ENCODE results near the gene UGT2A1. TPM values are rescaled to one million over a fixed set of nuclear protein-coding genes. Genes with fewer than 3 reads are reported as not detected.

The UGT2A1 gene
- not detected for total RNA-seq
- long read RNA-seq, result 0 reads

DNA sequence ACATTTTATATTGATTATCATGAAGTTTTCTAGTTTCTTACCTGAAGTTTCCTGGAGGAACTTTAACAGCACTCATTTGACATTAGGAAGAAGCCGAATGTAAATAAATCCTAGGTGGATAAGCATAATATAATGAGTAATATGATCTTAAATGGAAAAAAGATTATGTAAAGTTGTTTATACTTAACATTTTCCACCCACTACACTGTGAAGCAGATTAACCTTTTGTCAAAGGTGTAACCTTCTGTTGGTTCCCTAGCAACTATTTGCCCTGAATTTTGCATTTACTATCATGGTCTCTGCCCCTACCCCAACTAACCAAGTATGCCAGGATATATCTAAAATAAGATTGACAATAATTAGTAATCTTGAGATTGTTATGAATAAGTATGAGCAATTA lies at the start of gene UGT2A1:
UGT2A1 (minus strand) TSS at position 101 of the 400 bp plus-strand sequence. CDS start 5,603 bp downstream, outside the sequence.
- Histone ChIP-seq H3K4me3 (no peak within 1 kb of the TSS), H3K4me1 (no peaks in the 10 kb centered on the region), H3K27ac (no peak within 1 kb of the TSS), H3K9me3 (no peaks in the 10 kb centered on the region), H3K27me3 (no peaks in the 10 kb centered on the region), H3K36me3 (no peaks in the 10 kb centered on the region)
- ATAC-seq (no peak), DNase-seq (no peak)
- TF ChIP-seq, protein P1, sequence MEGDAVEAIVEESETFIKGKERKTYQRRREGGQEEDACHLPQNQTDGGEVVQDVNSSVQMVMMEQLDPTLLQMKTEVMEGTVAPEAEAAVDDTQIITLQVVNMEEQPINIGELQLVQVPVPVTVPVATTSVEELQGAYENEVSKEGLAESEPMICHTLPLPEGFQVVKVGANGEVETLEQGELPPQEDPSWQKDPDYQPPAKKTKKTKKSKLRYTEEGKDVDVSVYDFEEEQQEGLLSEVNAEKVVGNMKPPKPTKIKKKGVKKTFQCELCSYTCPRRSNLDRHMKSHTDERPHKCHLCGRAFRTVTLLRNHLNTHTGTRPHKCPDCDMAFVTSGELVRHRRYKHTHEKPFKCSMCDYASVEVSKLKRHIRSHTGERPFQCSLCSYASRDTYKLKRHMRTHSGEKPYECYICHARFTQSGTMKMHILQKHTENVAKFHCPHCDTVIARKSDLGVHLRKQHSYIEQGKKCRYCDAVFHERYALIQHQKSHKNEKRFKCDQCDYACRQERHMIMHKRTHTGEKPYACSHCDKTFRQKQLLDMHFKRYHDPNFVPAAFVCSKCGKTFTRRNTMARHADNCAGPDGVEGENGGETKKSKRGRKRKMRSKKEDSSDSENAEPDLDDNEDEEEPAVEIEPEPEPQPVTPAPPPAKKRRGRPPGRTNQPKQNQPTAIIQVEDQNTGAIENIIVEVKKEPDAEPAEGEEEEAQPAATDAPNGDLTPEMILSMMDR (IDR thresholded peaks at IDR 0.05), result no peak
- intact Hi-C loops (cut with DNase I), result no loop called here

DNA sequence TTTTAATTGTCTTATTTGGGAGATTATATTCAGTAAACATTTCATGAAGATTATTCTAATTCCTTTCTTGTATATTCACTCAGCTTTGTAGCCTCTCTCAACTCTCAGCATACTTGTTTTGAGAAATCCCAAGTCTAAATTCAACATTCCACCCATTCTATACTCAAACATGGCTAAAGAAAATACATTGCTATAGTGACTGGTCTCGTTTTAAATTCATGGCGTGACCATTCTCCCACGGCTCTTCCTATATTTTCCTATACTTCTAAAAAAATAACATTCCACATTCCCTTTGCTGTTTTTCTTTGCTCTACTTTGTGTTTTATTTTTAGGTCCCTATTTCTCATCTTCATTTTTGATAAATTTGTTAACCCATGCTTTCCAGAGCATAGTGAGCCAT lies 49.2 kb upstream of the UGT2A1 start:
- intact Hi-C loops (cut with DNase I), result no loop called here
- Histone ChIP-seq H3K36me3 (no peaks in the 10 kb centered on the region), H3K4me3 (no peak overlapping the region), H3K4me1 (no peaks in the 10 kb centered on the region), H3K27me3 (no peaks in the 10 kb centered on the region), H3K9me3 (no peaks in the 10 kb centered on the region), H3K27ac (no peak overlapping the region)
- DNase-seq (no peak), ATAC-seq (no peak)
- TF ChIP-seq, protein P1 (IDR thresholded peaks at IDR 0.05), result no peak

DNA sequence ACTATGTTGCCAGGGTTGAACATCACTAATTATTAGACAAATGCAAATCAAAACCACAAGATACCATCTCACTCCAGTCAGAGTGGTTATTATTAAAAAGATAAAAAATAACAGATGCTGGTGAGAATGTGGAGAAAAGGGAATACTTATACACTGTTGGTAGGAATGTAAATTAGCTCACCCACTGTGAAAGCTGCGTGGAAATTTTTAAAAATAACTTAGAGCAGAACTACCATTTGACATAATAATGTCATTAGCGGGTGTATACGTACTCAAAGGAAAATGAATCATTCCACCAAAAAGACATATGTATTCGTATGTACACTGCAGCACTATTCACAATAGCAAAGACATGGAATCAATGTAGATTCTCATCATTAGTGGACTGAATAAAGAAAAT lies 48.6 kb upstream of the UGT2A1 start:
- H3K4me1 ChIP-seq, result no peaks in the 10 kb centered on the region
- H3K4me3 ChIP-seq, result no peak overlapping the region
- no peaks in the 10 kb centered on the region for H3K9me3 ChIP-seq
- DNase-seq, result no peak
- ATAC-seq, result no peak
- intact Hi-C loops (cut with DNase I), result no loop called here
- TF ChIP-seq, protein P1 (IDR thresholded peaks at IDR 0.05), result no peak
- no peaks in the 10 kb centered on the region for H3K36me3 ChIP-seq
- H3K27ac ChIP-seq, result no peak overlapping the region
- H3K27me3 ChIP-seq, result no peaks in the 10 kb centered on the region

DNA sequence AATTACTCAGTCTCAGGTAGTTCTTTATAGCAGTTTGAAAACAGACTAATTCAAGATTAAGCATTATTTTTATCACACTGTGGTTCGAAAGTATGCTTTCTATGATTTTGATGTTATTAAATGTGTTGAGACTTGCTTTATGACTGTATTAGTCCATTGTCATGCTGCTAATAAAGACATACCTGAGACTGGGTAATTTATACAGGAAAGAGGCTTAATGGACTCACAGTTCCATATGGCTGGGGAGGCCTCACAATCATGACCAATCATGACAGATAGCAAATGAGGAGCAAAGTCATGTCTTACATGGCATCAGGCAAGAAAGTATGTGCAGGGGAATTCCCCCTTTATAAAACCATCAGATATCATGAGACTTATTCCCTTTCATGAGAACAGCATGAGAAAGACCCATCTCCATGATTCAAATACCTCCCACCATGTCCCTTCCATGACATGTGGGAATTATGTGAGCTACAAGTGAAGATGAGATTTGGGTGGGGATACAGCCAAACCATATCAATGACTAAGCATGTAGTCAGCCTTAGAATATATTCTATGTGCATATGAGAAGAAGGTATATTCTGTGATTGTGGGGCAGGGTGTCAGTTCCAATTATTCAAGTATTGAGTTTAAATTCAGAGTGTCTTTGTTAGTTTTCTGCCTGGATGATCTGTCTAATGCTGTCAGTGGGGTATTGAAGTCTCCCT lies 44.6 kb upstream of the UGT2A1 start:
- TF ChIP-seq, protein P1 (IDR thresholded peaks at IDR 0.05), result no peak
- Histone ChIP-seq H3K27me3 (no peaks in the 10 kb centered on the region), H3K36me3 (no peaks in the 10 kb centered on the region), H3K27ac (no peak overlapping the region), H3K9me3 (no peaks in the 10 kb centered on the region), H3K4me3 (no peak overlapping the region), H3K4me1 (no peaks in the 10 kb centered on the region)
- DNase-seq (no peak), ATAC-seq (no peak)
- intact Hi-C loops (cut with DNase I), result loop anchor here (10.0 kb wide), 1 partner anchor 187 kb away; no protein-coding TSS in a partner anchor

DNA sequence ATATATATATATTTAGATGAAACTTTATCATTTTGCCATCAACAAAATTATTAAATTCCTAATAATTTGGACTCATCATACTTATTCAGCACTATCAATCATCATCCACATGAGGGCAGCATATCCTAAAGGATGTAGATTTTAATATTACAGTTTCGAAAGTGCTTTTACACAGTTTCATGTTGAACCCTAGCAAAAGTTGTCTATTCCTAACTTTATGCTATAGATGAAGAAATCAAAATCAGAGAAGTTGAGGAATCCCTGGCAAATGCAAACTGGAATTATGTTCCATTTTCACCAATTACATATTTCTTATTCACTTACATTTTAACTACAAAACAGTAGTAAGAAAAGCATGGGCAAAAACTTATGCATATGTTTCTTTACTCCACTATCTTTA lies 36.6 kb upstream of the UGT2A1 start:
- Histone ChIP-seq H3K4me3 (no peak overlapping the region), H3K36me3 (no peaks in the 10 kb centered on the region), H3K27me3 (no peaks in the 10 kb centered on the region), H3K27ac (no peak overlapping the region), H3K4me1 (peaks cover 7% of the 10 kb centered on the region), H3K9me3 (no peaks in the 10 kb centered on the region)
- ATAC-seq, result peak; percentile 78
- DNase-seq, result no peak
- TF ChIP-seq, protein P1 (IDR thresholded peaks at IDR 0.05), result peak; percentile 63
- intact Hi-C loops (cut with DNase I), result no loop called here

All from upper lobe of right lung (tissue), 1 donor.